Dendritic cell treated with granulocyte-macrophage colony-stimulating factor and Interleukin-4, amounts not matched to agents 40 ng/mL and 50 ng/mL, for 4 days (primary cell): ENCODE results near the gene UBE2J2.
"Not testable (repeated sequence)": the region's sequence is repeated elsewhere in the genome, so short reads cannot be mapped to it uniquely, and the experiment has no call there.

Experiments used
- H3K27ac Mint-ChIP-seq: one replicate; pipeline ENCODE4 v1.8.0; 2022; ENCODE audit warnings: mild to moderate bottlenecking, mixed read lengths
- H3K27me3 Mint-ChIP-seq: one replicate; pipeline ENCODE4 v1.8.0; 2022; ENCODE audit warnings: mild to moderate bottlenecking, mixed read lengths
- H3K36me3 Mint-ChIP-seq: one replicate; pipeline ENCODE4 v1.8.0; 2022; ENCODE audit warnings: low read depth, mixed read lengths
- H3K4me1 Mint-ChIP-seq: one replicate; pipeline ENCODE4 v1.8.0; 2022; ENCODE audit warnings: low read depth, mixed read lengths
- H3K4me3 Mint-ChIP-seq: one replicate; pipeline ENCODE4 v1.8.0; 2022; ENCODE audit warnings: mild to moderate bottlenecking, moderate library complexity, mixed read lengths
- H3K9me3 Mint-ChIP-seq: one replicate; pipeline ENCODE4 v1.8.0; 2022; ENCODE audit warnings: mixed read lengths
- intact Hi-C: fragments of 100-400 bp; cut with micrococcal nuclease; formaldehyde crosslinking; loops from one replicate; pipeline ENCODE4 v1.15.0; 2022

UBE2J2 gene

GRCh38 chr1:1254667-1254998 lies 19.0 kb downstream of the UBE2J2 start:
- intact Hi-C loops = no loop called here
- Mint-ChIP-seq H3K4me1 (peaks cover 17% of the 10 kb centered on the region), H3K36me3 (peaks cover 80% of the 10 kb centered on the region), H3K27ac (no peak overlapping the region), H3K27me3 (no peaks in the 10 kb centered on the region), H3K9me3 (no peaks in the 10 kb centered on the region), H3K4me3 (no peak overlapping the region)

GRCh38 chr1:1253972-1254666 lies 19.5 kb downstream of the UBE2J2 start:
- H3K4me1 Mint-ChIP-seq = peaks cover 13% of the 10 kb centered on the region
- no peaks in the 10 kb centered on the region for H3K9me3 Mint-ChIP-seq
- H3K27ac Mint-ChIP-seq = no peak overlapping the region
- H3K27me3 Mint-ChIP-seq = no peaks in the 10 kb centered on the region
- intact Hi-C loops = no loop called here
- H3K4me3 Mint-ChIP-seq = no peak overlapping the region
- H3K36me3 Mint-ChIP-seq = peaks cover 75% of the 10 kb centered on the region

DNA sequence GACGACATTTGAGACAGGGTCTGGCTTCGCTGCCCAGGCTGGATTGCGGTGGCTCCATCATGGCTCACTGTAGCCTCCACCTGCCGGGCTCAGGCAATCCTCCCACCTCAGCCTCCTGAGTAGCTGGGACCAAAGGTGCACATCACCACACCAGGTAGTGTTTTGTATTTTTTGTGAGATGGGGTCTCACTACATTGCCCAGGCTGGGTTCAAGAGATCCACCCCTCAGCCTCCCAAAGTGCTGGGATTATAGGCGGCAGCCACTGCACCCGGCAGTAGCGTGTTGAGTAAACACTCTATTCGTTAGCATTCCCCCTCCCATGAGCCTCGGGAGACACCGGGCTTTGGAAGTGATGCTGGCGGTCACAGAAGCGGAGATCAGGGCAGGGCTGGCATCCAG lies 20.3 kb downstream of the UBE2J2 start:
- Mint-ChIP-seq H3K27me3 (peaks cover 4% of the 10 kb centered on the region), H3K4me1 (peaks cover 7% of the 10 kb centered on the region)
- intact Hi-C loops = no loop called here

DNA sequence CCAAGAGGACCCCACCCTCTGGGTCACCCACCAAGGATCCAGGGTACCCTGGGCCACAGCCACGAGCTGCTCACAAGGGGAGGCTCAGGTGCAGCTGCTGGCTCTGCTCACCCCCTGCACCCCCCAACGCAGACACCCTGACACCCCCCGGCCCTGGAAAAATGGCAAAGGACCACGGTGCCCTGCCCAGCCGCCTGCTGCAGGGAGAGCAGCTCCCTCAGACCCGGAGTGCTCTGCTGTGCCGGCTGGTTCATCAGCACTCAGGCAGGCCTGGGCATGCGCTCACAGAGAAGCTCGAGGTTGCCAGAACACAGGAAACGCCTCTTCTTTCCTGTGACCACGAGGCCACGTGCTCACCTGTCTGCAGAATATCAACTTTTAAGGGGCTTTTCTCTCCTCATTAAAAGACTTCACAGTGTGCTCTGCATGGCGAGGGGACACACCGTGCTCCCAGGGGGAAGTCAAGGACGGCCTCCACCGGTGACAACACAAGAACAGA lies 22.8 kb downstream of the UBE2J2 start:
- Mint-ChIP-seq H3K27ac (no peak overlapping the region), H3K36me3 (peaks cover 42% of the 10 kb centered on the region), H3K27me3 (peaks cover 25% of the 10 kb centered on the region), H3K4me1 (peaks cover 7% of the 10 kb centered on the region), H3K9me3 (no peaks in the 10 kb centered on the region), H3K4me3 (no peak overlapping the region)
- intact Hi-C loops = loop anchor here (1.0 kb wide), 1 partner anchor 129 kb away; no protein-coding TSS in a partner anchor

More for the DNA sequence above, 20.3 kb downstream of the UBE2J2 start:
- Mint-ChIP-seq H3K9me3 (no peaks in the 10 kb centered on the region), H3K4me3 (no peak overlapping the region), H3K27ac (no peak overlapping the region), H3K36me3 (peaks cover 67% of the 10 kb centered on the region)

DNA sequence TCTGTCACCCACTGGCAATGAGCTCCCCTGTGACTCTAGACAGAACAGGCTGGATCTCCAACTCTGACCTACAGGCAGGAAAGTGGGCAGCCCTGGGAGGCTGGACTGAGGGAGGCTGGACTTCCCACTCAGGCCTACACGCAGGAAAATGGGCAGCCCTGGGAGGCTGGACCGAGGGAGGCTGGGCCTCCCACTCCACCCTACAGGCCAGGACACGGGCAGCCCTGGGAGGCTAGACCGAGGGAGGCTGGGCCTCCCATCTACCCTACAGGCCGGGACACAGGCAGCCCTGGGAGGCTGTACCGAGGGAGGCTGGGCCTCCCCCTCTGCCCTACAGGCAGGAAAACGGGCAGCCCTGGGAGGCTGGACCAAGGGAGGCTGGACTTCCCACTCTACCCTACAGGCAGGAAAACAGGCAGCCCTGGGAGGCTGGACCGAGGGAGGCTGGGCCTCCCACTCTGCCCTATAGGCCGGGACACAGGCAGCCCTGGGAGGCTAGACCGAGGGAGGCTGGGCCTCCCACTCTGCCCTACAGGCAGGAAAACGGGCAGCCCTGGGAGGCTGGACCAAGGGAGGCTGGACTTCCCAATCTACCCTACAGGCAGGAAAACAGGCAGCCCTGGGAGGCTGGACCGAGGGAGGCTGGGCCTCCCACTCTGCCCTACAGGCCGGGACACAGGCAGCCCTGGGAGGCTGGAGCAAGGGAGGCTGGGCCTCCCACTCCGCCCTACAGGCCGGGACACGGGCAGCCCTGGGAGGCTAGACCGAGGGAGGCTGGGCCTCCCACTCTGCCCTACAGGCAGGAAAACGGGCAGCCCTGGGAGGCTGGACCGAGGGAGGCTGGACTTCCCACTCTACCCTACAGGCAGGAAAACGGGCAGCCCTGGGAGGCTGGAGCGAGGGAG lies 25.4 kb downstream of the UBE2J2 start:
- intact Hi-C loops, H3K27ac Mint-ChIP-seq, H3K4me3 Mint-ChIP-seq: not testable (repeated sequence)

DNA sequence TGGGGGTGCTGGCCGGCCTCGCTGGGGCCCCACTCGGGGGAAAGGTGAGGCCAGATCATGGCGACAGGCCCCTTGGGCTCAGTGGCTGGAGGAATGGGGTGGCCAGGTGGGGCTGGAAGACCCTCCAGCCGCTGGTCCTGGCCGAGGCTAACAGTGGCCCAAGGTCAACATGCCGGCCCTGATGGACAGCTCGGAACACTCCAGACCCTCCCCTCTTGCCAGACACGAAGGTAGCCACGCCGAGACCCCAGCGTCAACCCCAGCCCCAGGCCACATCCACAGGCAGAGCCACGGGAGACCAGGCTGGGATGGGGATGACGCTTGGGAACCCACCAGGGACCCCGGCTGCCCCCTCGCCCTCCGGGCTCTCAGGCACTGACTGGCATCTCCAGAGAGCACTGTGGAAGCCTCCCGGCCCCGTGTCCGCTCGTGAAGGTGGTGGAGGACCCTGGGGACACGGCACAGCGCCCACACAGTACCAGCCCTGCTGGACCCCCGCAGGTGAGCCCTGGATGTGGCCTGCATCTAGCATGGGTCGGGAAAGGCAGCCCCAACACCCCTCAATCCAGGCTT lies 26.2 kb downstream of the UBE2J2 start:
- Mint-ChIP-seq H3K4me1 (peaks cover 7% of the 10 kb centered on the region), H3K4me3 (no peak overlapping the region), H3K9me3 (no peaks in the 10 kb centered on the region), H3K27me3 (peaks cover 31% of the 10 kb centered on the region), H3K27ac (no peak overlapping the region), H3K36me3 (peaks cover 8% of the 10 kb centered on the region)
- intact Hi-C loops = no loop called here

More for the DNA sequence above, 25.4 kb downstream of the UBE2J2 start:
- H3K27me3 Mint-ChIP-seq = peaks cover 31% of the 10 kb centered on the region
- not testable (repeated sequence) for H3K9me3 Mint-ChIP-seq, H3K4me1 Mint-ChIP-seq
- H3K36me3 Mint-ChIP-seq = peaks cover 16% of the 10 kb centered on the region

DNA sequence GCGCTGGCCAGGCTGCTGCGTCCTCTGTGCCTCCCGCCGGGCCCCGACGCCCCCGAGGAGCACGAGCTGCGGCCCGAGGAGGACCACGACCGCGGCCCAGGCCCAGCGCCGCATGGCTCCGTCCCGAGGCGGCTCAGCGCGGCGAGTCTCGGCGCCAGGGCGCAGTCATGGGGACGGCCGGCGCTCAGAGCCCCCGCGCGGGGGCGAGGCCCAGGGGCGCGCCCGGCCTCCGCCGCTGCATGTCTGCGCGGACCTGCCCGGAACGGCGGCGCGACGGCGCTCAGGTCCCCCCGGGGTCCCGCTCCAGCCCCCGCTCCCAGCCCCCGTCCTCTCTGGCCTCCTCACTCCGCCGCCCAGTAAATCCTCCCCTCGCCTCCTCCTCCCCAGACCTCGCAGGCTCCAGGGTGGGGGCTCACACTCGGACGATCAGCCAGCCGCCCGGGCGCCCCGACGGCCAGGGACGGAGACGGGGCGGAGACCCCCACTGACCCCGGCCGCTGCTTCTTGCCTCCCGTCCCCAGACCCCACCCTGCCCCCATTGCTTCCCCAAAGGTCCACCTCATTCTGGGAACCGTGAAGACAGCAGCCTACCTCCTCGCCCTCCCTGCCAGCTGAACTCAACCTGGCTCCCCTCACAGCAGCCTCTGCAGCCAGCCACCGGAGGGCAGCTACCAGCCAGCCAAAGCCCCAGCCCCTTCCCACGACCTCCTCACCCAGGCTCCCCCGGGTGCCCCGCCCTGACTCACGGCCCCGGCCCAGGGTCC lies 26.9 kb downstream of the UBE2J2 start, which contains the start of gene C1QTNF12:
Gene C1QTNF12 (minus strand): TSS at position 146 of the 764 bp plus-strand sequence. CDS start 32 bp downstream, at position 114.
- no peak within 1 kb of the TSS for H3K4me3 Mint-ChIP-seq
- no peaks in the 10 kb centered on the region for H3K9me3 Mint-ChIP-seq
- no peak within 1 kb of the TSS for H3K27ac Mint-ChIP-seq
- H3K36me3 Mint-ChIP-seq = peaks cover 1% of the 10 kb centered on the region
- H3K27me3 Mint-ChIP-seq = peaks cover 33% of the 10 kb centered on the region
- peaks cover 7% of the 10 kb centered on the region for H3K4me1 Mint-ChIP-seq
- intact Hi-C loops = no loop called here

DNA sequence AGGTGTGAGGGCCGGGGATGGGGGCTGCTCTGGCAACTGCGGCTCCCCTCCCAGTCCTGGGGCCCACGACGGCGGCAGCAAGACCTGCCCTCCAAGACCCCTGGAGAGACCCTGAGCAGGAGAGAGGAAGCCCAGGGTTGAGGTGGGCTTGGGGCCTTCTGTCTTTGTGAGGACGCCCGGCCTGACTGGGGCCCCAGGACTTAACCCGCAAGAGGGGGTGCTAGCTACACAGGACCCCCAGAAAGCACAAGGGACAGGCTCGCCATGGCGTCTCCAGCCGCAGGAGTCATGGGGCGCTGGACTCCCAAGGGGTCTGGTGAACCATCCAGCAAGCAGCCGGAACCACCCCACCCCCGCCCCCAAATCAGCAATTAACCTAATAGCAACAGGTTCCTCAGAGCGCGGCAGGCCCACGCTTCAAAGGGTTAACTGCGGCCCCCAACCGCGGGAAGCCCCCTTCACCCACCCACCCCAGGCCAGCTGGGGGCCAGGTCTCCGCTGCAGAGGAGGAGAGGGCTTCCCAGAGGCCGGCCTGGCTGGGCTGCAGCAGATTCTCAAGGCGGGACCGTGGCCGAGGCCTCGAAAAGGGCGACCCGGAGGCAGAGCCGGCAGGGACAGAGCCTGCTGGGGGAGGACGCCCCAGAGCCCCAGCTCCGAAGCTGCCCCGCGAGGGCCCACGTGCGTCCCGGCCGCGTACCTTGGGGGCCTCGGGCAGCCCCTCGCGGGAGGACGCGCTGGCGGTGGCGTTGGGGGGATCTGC lies 27.7 kb downstream of the UBE2J2 start:
- no peak overlapping the region for H3K4me3 Mint-ChIP-seq

GRCh38 chr1:1245178-1245816 lies 28.4 kb downstream of the UBE2J2 start:
- Mint-ChIP-seq H3K4me1 (no peaks in the 10 kb centered on the region), H3K9me3 (no peaks in the 10 kb centered on the region), H3K4me3 (no peak overlapping the region), H3K27ac (no peak overlapping the region), H3K27me3 (peaks cover 38% of the 10 kb centered on the region), H3K36me3 (no peaks in the 10 kb centered on the region)
- intact Hi-C loops = no loop called here

More for the DNA sequence above, 27.7 kb downstream of the UBE2J2 start:
- no peak overlapping the region for H3K27ac Mint-ChIP-seq
- peaks cover 4% of the 10 kb centered on the region for H3K4me1 Mint-ChIP-seq
- no peaks in the 10 kb centered on the region for H3K36me3 Mint-ChIP-seq
- peaks cover 34% of the 10 kb centered on the region for H3K27me3 Mint-ChIP-seq
- no peaks in the 10 kb centered on the region for H3K9me3 Mint-ChIP-seq
- intact Hi-C loops = no loop called here

DNA sequence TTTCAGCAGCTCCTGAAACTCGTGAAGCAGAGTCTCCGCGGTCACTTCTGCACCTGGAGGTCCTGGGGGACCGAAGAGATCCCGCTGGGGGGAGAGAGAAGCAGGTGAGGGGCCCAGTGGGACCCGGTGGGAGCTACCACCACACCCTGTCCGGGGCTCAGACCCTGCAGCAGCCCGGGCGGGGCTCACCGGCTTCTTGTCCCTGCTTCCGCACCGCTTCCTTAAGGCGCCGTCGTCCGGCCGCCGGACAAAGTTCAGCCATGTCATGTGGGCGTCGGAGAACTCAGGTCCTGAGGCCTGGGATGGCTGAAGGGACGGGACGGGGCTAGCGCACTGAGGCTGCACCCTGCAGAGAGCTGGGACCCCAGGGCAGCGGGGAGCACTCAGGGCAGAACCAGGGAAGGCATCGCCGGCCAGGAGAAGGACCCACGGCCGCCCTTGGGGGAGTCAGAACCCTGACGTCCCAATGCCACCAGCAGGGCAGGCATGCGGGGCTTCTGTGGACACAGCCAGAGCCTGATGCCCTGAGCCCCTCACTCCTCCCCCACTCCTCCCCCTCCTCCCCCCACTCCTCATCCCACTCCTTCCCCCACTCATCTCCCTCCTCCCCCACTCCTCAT lies 29.4 kb downstream of the UBE2J2 start:
- no peaks in the 10 kb centered on the region for H3K9me3 Mint-ChIP-seq
- no peak overlapping the region for H3K4me3 Mint-ChIP-seq
- intact Hi-C loops = no loop called here
- no peaks in the 10 kb centered on the region for H3K4me1 Mint-ChIP-seq
- no peak overlapping the region for H3K27ac Mint-ChIP-seq
- peaks cover 47% of the 10 kb centered on the region for H3K27me3 Mint-ChIP-seq
- H3K36me3 Mint-ChIP-seq = no peaks in the 10 kb centered on the region

- Mint-ChIP-seq H3K27me3 (peaks cover 49% of the 10 kb centered on the region), H3K36me3 (no peaks in the 10 kb centered on the region), H3K27ac (no peak overlapping the region), H3K9me3 (no peaks in the 10 kb centered on the region), H3K4me1 (no peaks in the 10 kb centered on the region), H3K4me3 (no peak overlapping the region)
- intact Hi-C loops = no loop called here
Observed at GRCh38 chr1:1243807-1244191, 29.9 kb downstream of the UBE2J2 start.

DNA sequence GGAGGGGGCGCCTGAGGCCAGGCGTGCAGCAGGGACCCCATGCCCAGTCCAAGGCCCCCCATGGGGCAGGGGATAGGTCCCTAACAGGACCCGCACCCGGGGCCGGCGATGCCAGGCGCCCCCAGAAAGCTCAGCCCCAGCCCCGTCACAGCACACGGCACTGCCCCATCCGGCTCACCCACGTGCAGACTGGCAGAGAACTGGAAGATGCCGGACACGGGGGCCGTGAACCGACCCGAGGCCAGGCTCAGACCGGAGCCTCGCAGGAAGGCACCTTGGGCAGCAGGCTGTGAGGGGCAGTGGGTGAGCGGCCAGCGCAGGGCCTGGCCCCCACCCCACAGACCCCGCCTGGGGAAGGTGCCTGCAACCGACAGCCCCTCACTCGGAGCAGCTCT lies 30.4 kb downstream of the UBE2J2 start:
- Mint-ChIP-seq H3K4me1 (no peaks in the 10 kb centered on the region), H3K36me3 (no peaks in the 10 kb centered on the region), H3K4me3 (no peak overlapping the region), H3K27me3 (peaks cover 50% of the 10 kb centered on the region), H3K9me3 (no peaks in the 10 kb centered on the region), H3K27ac (no peak overlapping the region)
- intact Hi-C loops = no loop called here
